Uterus (tissue), 2 donors: ENCODE measurements around the gene RECQL5.

Experiments
- POLR2A ChIP-seq, 2 donors: fragments of 450-650 bp; IDR thresholded peaks; one replicate each; pipeline ENCODE4 v1.6.1; 2016; ENCODE audit warnings: antibody characterized with exemption in 2 of 2, mild to moderate bottlenecking in 1 of 2, moderate library complexity in 1 of 2
- TF ChIP-seq, protein P1 (sequence below), 4 experiments: fragments of 200-600 bp in 2 of 4; fragments of 450-650 bp in 2 of 4; sonication (generic) in 2 of 4; IDR thresholded peaks; one replicate each; pipeline ENCODE4 v1.5.1; 2016 to 2019; ENCODE audit warnings: antibody characterized with exemption in 4 of 4, mild to moderate bottlenecking in 2 of 4, moderate library complexity in 1 of 4

DNA sequence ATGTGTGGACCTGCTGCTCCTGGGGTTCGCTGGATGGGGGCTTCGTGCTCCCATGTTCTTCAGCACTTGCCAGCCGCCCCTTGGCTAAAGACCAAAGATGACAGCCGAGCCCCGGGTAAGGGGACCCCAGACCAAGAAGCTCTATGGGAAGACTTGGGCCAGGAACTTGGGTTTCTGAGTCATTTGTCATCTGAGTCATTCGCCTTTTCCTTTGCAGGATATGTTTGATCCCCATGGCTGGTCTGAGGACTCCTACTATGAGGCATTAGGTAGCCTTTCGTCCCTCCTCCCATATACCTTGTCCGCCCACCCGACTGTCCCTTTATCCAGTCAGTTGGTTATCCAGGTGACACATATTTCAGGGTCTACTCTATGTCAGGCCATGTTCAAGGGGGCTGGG, 36.6 kb upstream of the RECQL5 start:
- TF ChIP-seq, protein P1, sequence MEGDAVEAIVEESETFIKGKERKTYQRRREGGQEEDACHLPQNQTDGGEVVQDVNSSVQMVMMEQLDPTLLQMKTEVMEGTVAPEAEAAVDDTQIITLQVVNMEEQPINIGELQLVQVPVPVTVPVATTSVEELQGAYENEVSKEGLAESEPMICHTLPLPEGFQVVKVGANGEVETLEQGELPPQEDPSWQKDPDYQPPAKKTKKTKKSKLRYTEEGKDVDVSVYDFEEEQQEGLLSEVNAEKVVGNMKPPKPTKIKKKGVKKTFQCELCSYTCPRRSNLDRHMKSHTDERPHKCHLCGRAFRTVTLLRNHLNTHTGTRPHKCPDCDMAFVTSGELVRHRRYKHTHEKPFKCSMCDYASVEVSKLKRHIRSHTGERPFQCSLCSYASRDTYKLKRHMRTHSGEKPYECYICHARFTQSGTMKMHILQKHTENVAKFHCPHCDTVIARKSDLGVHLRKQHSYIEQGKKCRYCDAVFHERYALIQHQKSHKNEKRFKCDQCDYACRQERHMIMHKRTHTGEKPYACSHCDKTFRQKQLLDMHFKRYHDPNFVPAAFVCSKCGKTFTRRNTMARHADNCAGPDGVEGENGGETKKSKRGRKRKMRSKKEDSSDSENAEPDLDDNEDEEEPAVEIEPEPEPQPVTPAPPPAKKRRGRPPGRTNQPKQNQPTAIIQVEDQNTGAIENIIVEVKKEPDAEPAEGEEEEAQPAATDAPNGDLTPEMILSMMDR (IDR thresholded peaks at IDR 0.05): no peak
- TF ChIP-seq POLR2A (IDR thresholded peaks at IDR 0.05): no peak
